ENCODE measurements around the gene CTF1.
"Not testable (repeated sequence)": the region's sequence is repeated elsewhere in the genome, so short reads cannot be mapped to it uniquely, and the experiment has no call there.

The CTF1 gene

GRCh38 chr16:30896261-30896888, at the start of gene CTF1:
Gene CTF1 (plus strand): TSS chr16:30896614. CDS start chr16:30896644, 30 bp downstream.
- DNase-seq (ENCODE audit: low spot score): no peak

- DNase-seq (ENCODE audit: low spot score): no peak
These were observed 49.6 kb upstream of the CTF1 start for GRCh38 chr16:30846649-30847402.

- no peak for DNase-seq (ENCODE audit: low spot score)
These were observed 46.2 kb upstream of the CTF1 start for GRCh38 chr16:30850246-30850645.

DNA sequence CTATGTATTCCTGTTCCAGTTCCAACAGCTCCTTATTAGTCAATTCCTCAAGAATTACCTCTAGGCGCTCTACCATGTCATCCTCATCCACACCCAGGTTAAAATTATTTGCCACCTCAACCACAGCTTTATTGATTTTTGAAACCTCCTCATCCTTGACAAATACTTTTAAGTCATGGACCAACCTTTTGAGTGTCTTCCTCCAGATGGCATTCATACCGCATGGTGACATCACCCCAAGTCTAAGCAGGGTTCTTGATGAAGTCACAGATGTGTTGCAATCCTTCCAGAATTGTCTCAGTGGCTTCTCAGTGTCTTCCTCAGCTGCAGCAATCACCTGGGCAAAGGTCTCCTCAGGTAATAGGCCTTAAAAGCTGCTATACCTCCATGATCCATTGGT, 42.7 kb upstream of the CTF1 start:
- no peak for DNase-seq (ENCODE audit: low spot score)

DNA sequence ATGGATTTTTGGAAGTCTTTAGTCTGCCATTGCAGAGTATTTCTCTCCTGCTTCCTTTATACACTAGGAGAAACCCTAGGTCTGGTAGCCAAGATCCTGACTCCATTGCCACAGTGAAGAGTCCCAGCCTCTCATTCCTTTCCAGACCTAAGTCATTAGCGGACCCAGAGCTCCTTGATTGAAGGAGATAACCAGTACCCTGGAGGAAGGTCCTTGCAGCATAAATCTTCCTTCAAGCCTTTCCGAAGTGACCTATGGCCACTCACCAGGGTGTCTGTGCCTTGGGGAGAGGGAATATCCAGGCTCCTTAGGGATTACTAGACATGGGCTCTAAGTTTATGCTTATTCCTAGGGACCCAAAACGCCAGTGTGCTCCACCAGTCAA, 38.3 kb upstream of the CTF1 start:
- DNase-seq (ENCODE audit: low spot score): no peak

- no peak for DNase-seq (ENCODE audit: low spot score)
These were observed 37.5 kb upstream of the CTF1 start for GRCh38 chr16:30858829-30859423.

- not testable (repeated sequence) for DNase-seq (ENCODE audit: low spot score)
These were observed 35.7 kb upstream of the CTF1 start for GRCh38 chr16:30860729-30861128.

DNA sequence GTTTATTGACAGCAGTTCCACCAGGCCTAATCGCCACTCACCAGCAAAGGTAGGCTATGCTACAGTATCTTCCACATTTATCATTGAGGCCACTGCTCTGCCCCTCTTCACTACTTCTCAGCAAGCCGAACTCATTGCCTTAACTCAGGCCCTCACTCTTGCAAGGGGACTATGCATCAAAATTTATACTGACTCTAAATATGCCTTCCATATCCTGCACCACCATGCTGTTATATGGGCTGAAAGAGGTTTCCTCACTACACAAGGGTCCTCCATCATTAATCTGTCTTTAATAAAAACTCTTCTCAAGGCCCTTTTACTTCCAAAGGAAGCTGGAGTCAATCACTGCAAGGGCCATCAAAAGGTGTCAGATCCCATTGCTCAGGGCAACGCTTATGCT, 33.2 kb upstream of the CTF1 start:
- not testable (repeated sequence) for DNase-seq (ENCODE audit: low spot score)

DNA sequence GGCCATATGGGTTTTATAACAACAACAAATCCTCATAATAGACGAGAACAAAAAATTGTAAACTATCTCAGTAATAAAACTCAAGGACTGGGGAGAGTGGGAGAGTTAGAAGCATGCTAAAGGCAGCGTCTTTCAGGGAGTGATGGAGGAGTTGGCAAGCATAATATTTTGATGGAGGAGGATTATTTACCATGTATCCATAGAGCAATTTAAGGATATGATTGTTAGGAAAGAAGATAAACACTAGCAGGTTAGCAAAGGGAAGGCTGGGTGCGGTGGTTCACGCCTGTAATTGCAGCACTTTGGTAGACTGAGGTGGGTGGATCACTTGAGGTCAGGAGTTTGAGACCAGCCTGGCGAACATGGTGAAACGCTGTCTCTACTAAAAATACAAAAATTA, 30.4 kb upstream of the CTF1 start:
- DNase-seq (ENCODE audit: low spot score): no peak

- DNase-seq (ENCODE audit: low spot score): no peak
These were observed 28.7 kb upstream of the CTF1 start for GRCh38 chr16:30867747-30868146.

- no peak for DNase-seq (ENCODE audit: low spot score)
These were observed 25.5 kb upstream of the CTF1 start for GRCh38 chr16:30870904-30871303.

DNA sequence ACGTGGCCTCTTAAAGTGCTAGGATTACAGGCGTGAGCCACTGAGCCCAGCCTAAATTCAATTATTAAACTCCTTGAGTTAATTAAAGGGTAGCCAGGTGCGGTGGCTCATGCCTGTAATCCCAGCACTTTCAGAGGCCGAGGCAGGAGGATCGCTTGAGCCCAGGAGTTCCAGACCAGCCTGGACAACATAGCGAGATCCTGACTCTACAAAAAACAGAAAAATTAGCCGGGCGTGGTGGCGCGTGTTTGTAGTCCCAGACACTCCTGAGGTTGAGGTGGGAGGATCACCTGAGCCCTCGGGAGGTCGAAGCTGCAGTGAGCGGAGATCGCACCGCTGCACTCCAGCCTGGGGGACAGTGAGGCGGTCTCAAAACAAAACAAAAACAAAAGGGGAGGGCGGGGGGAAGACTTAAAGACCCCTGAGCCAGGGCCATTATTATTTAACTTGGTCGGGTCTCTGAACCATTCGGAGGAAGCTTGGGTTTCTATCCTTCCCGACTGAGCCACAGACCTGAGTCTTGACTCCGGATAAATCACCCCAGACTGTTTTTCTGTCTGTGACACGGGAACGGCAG, 22.1 kb upstream of the CTF1 start:
- DNase-seq (ENCODE audit: low spot score): no peak

DNA sequence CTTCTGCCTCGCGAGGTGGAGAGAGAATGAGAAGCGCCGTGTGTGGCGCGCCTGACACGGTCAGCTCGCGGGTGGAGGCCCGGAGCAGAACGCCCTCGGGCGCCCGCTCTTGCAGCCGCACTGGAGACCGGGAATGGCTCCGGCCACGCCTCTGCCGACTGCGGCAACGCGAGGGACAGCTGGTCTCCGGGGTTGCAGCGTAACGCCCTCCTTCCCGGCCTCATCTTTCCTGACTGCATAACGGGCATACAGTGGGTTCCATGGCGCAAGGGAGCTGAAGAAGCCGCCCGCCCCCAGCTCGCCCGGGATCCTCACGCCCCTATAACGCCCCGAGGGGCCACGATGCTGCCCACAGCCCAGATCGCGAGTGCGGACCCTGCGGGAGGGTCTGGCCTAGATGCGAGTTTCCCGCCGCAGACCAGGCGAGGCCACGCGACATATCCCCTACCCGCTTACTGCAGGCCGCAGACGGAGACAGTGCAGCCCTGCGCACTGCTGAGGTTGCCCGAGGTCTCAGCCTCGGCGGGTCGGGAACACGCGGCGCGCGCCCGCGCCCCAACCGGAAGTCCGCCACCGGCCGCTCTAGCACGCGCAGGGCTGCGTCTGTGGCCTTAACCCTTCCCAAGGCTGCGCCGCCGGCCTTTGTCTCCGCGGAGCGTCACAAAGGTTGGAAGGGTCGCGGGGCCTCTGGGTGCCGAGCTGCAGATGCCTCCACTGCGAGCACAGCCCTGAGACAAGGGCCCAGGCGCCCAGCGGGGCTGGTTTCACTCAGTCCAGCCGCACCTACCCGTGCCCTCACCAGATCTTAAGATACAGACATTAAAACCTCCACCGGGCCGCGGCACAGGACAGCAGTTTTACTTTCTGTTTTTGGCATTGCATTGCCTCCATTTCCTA, 21.3 kb upstream of the CTF1 start:
- DNase-seq (ENCODE audit: low spot score): peak; percentile 94

DNA sequence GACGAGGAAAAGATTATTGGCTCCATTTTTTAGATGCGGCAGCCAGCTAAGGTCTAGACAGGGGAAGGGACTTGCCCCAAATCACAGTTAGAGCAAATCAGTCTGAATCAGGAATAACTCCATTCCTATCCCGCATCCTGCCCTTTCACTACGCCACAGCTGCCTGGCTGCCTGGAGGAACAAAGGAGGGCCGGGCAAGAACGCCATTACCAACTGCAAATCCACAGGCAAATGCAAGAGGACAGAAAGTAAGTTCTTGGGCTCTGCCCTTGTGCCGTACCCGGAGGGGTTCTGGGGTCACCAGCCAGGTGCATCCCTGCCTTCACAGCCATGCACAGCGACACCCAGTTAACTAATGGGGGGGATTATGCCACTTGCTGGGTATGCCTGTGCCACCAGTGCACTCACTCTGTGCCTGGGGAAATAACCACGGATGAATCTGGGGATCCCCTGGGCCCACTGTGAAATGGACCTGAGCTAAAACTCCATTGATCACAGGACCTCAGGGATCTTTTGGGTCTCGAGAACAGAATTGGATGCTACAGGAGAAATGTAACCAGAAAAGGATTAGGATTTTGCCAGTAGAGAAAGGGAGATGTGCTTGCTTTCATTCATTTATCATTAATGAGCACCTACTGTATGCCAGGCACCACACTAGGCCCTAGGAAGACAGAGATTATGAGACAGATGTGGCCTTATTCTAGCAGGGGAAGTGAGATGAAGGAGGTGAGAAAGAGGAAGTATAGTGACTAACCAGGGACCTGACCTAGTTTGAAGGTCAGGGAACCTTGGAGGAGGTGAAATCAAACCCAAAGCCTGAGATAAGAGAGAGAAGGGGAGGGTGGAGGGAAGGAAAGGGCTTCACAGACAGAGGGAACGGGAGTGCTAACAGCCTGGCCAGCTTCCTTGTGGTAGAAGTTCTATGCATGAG, 20.3 kb upstream of the CTF1 start:
- DNase-seq (ENCODE audit: low spot score): peak; percentile 62

DNA sequence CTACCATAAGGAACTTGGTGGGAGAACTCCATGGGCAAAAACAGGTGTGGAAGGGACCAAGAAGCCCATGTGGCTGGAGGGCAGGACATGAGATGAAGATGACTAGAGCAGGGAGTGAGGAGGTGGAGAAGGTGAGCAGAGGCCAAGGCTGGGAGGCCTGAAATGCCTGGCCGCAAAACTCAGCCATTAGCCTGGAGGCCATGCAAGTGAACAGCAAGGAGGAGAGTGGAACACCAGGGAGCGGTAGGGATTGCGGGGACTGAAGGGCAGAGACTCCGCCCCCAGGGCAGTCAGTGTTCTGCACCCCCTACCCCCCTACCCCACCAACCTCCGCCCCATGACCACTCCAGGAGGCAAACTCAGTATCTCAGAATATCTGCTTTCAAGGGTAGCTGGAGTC, 19.5 kb upstream of the CTF1 start:
- DNase-seq (ENCODE audit: low spot score): no peak

DNA sequence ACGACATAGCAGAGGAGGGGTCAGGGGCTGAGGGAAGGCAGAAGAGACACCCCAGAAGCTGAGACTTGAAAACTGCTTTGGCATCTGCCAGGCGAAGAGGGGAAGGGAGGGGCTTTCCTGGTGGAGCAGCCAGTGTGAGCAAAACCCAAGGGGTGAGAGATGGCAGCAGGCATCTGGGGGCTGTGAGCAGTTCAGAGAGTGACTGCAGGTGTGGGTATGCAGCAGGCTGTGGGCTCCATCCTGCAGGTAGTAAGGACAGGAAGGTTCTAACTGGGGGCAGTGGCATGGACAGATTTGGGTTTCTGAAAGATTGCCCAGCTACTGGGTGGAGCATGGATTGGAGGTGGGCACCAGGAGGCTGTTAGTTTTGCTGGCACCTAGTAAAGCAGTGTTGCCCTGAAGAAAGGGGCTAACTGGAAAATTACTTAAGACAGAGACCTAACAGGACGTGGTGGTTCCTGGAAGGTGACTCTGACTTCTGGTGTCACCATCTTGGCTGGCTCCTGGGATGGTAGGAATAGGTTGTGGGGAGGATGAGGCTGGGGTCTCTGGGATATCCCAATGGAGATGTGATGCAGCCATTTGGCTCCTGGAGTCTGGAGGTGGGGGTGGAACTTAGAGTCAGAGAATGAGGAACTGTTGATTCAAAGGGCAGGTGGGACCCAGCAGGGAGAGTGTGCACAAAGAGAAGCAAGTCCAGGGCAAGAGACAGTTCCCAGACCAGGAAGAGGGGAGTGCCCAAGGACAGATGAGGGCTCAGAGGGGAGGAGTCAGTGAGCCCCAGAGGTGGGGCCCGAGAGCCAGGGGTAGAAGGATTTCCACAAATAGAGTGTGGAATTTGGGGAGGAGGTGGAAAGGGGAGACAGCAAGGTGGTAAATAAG, 13.7 kb upstream of the CTF1 start:
- no peak for DNase-seq (ENCODE audit: low spot score)

DNA sequence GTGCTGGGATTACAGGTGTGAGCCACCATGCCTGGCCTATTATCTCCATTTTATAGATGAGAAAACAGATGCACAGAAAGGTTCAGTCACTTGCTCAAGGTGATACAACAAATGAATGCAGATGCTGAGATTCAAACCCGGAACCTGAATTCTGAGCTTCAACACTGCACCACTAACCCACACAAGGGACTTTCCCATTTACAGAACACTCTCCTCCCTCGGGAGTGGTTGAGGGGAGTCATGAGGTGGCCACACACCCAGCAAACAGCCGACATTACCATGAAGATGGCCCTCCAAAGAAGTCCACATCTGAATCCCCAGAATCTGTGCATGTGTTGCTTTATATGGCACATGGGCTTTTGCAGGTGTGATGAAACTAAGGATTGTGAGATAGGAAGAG, 11.7 kb upstream of the CTF1 start:
- DNase-seq (ENCODE audit: low spot score): no peak

GRCh38 chr16:30885196-30885595, 11.2 kb upstream of the CTF1 start:
- no peak for DNase-seq (ENCODE audit: low spot score)

- no peak for DNase-seq (ENCODE audit: low spot score)
These were observed 10.3 kb upstream of the CTF1 start for GRCh38 chr16:30886145-30886544.

DNA sequence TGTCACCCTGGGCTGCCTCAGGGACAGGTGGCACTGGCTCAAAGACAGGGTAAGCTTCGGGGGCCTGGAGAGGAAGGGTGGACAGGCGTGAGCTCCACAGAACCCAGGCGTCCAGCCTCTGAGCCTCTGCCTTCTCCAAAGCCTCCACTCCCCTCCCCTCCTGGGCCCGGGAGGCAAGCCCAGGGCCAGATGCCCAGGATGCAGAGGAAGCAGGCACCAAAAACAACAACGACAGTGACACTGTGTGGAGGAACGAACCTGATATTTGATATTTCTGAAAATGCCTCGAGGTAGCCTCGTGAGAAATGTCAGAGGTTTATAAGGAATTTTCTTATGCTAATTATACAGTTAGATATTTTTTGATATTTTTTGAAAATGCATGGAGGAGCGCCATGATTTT, 8.5 kb upstream of the CTF1 start:
- no peak for DNase-seq (ENCODE audit: low spot score)

Data from activated CD4-positive, alpha-beta T cell treated with anti-CD3 and anti-CD28 coated beads, Interleukin-2, Interleukin-4, amounts not matched to agents 100 ng/mL and 50 ng/mL, durations not matched to agents 16 hours and 8 hours (primary cell).